HL-60 (cell line): ENCODE results near the gene CLPTM1.

ENCODE experiments used
- CTCF ChIP-seq: IDR thresholded peaks from one replicate; pipeline ENCODE4 v1.5.1; 2011; ENCODE audit warnings: low read length, control low read depth, inconsistent platforms; ENCODE audit not compliant: insufficient read depth
- POLR2AphosphoS5 ChIP-seq: IDR thresholded peaks from 2 replicates; pipeline ENCODE4 v1.6.1; 2012; ENCODE audit warnings: low read depth
- REST ChIP-seq: IDR thresholded peaks from 2 replicates; pipeline ENCODE4 v1.6.1; 2012; ENCODE audit warnings: low read depth; ENCODE audit not compliant: insufficient replicate concordance

GRCh38 chr19:45009625-45010255 lies 54.6 kb downstream of the CLPTM1 start:
- TF ChIP-seq CTCF (no peak), REST (no peak), POLR2AphosphoS5 (no peak)
